MCF 10A (cell line): ENCODE measurements around the gene NAA16. TPM values are rescaled to one million over a fixed set of nuclear protein-coding genes. Genes with fewer than 3 reads are reported as not detected.

Source experiments
- BruUV-seq: library from RNA; stranded (reverse); fragments of 400-500 nt; replicated peaks from 2 replicates; lab custom pipeline; 2021; lab: Mats Ljungman, UMichigan
- CTCF ChIA-PET: fragments of 300-600 bp; sonication (Branson Sonifier 250); formaldehyde crosslinking; extraction: SDS; loops from one replicate; lab custom pipeline; 2021; ENCODE audit warnings: antibody characterized with exemption, inconsistent platforms; lab: Yijun Ruan, JAX
- POLR2A ChIA-PET: fragments of 300-600, 350-650 bp; sonication (Branson Sonifier 250); formaldehyde crosslinking; extraction: SDS; loops from one replicate; lab custom pipeline; 2020; ENCODE audit warnings: antibody characterized with exemption, inconsistent platforms; lab: Yijun Ruan, JAX
- DNase-seq: peaks from one replicate; pipeline ENCODE4 v3.0.0-alpha.2; 2018; ENCODE audit not compliant: unreplicated experiment
- H3K27ac Mint-ChIP-seq: one replicate; pipeline ENCODE4 v1.8.0; 2022; ENCODE audit warnings: mild to moderate bottlenecking, low read depth, mixed read lengths; ENCODE audit not compliant: unreplicated experiment
- H3K27me3 Mint-ChIP-seq: one replicate; pipeline ENCODE4 v1.8.0; 2022; ENCODE audit warnings: mixed read lengths; ENCODE audit not compliant: insufficient read depth, unreplicated experiment
- H3K36me3 Mint-ChIP-seq: one replicate; pipeline ENCODE4 v1.8.0; 2022; ENCODE audit warnings: mild to moderate bottlenecking, moderate library complexity, mixed read lengths; ENCODE audit not compliant: insufficient read depth, unreplicated experiment
- H3K4me1 Mint-ChIP-seq: one replicate; pipeline ENCODE4 v1.8.0; 2022; ENCODE audit warnings: mixed read lengths; ENCODE audit not compliant: insufficient read depth, unreplicated experiment
- H3K4me3 Mint-ChIP-seq: one replicate; pipeline ENCODE4 v1.8.0; 2022; ENCODE audit warnings: mild to moderate bottlenecking, moderate library complexity, mixed read lengths; ENCODE audit not compliant: unreplicated experiment
- H3K9me3 Mint-ChIP-seq: one replicate; pipeline ENCODE4 v1.8.0; 2022; ENCODE audit warnings: mixed read lengths; ENCODE audit not compliant: unreplicated experiment
- CTCF ChIP-seq: fragments of 200-600 bp; IDR thresholded peaks from one replicate; pipeline ENCODE4 v1.8.0; 2022; ENCODE audit warnings: antibody characterized with exemption, mild to moderate bottlenecking; ENCODE audit not compliant: unreplicated experiment
- intact Hi-C: fragments of 100-400 bp; cut with micrococcal nuclease; formaldehyde crosslinking; loops from 2 replicates; pipeline ENCODE4 v1.14.1; 2022
- total RNA-seq: library from RNA; stranded (reverse); gene quantifications from 2 replicates; pipeline ENCODE4 v1.2.3, GENCODE V29; 2022

The NAA16 gene
- total RNA-seq, 1 experiment from 2014 or later, result 13.8 TPM

DNA sequence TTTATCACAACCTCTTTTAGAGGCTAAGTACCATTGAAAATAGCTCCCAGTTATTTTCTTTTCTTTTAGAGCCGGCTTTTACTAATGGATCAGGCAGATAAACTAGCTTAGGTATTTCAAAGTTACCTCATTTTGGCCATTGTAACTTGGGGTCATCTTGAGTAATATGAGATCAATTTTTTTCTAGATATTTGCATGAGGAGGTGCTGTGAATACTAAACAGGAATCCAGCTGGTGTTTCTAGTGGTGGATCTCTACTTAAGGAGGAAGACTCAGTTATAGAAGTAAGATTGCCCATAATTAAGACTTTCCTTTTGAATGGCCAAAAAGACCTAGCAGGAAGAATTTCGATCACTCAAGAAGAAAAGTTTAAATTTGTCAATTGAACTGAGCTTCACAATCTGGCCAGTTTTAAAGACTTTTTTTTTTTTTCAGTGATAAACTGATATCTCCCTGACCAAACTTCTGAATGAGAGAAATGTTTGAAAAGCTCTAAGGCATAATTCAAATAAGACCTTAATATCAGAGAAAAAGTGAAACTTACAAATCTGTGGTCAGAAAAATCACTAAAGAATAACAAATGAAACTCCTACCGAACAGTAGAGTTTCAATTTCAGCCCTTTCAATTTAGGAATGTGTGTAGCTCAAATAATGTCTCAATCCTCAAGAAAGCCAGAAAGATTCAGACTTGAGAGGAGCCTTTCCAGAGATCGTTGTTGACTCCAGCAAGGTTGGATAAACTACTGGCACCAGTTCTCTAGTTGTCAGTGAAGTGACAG lies 11.6 kb upstream of the NAA16 start:
- ChIA-PET POLR2A (interaction anchor here (0.6 to 2.2 kb wide), 3 partner anchors 11 to 72 kb away, joined by 3 to 9 read pairs (median 4); no protein-coding TSS in a partner anchor), CTCF (interaction anchor here (0.6 to 0.7 kb wide), 4 partner anchors 22 to 797 kb away, joined by 3 read pairs; no protein-coding TSS in a partner anchor)
- BruUV-seq, result no TSS peak

DNA sequence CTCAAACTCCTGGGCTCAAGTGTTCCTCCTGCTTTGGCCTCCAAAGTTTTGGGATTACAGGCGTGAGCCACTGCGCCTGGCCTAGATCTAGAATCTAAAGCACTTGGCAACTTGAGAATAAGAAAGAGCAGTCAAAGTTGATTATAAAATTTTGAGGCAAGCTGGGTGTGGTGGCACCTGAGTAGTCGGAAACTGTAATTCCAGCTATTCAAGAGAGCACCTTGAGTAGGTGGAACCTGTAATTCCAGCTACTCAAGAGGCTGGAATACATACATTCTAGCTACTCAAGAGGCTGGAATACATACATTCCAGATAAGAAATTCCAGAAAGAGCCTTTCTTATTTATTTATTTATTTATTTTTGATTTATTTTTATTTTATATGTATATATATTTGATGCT lies 8.3 kb upstream of the NAA16 start:
- ChIA-PET CTCF (no interaction called here), POLR2A (interaction anchor here (1.0 kb wide), 1 partner anchor 7 kb away, joined by 3 read pairs; no protein-coding TSS in a partner anchor)
- H3K27me3 Mint-ChIP-seq, result no peaks in the 10 kb centered on the region
- TF ChIP-seq CTCF, result no peak
- no TSS peak for BruUV-seq
- no peak for DNase-seq
- H3K27ac Mint-ChIP-seq, result no peak overlapping the region
- no peak overlapping the region for H3K4me3 Mint-ChIP-seq
- no peaks in the 10 kb centered on the region for H3K36me3 Mint-ChIP-seq
- intact Hi-C loops, result no loop called here
- H3K4me1 Mint-ChIP-seq, result no peaks in the 10 kb centered on the region
- no peaks in the 10 kb centered on the region for H3K9me3 Mint-ChIP-seq

More for the DNA sequence above, 11.6 kb upstream of the NAA16 start:
- intact Hi-C loops, result no loop called here
- H3K27me3 Mint-ChIP-seq, result no peaks in the 10 kb centered on the region
- no peaks in the 10 kb centered on the region for H3K36me3 Mint-ChIP-seq
- H3K4me1 Mint-ChIP-seq, result no peaks in the 10 kb centered on the region
- no peak overlapping the region for H3K4me3 Mint-ChIP-seq
- no peaks in the 10 kb centered on the region for H3K9me3 Mint-ChIP-seq
- no peak overlapping the region for H3K27ac Mint-ChIP-seq
- no peak for TF ChIP-seq CTCF
- DNase-seq, result no peak

DNA sequence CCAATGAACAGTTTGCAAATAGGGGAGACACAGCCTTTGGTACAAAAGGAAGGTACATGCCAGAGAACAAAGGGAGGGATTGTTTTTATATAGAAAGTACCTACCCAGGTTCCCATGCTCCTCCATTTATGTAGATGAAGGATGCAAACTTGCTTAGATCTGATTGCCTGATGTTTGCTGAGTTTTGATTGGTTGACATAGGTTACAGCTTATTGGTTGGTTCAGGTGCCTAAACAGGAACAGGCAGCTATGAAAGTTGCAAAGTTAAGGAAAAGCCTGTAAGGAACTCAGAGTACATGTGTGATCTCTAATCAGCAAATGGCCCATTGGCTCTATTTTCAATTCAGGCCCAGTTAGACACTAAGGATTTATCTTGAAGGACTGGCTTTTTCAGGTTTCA lies 6.5 kb upstream of the NAA16 start:
- no peaks in the 10 kb centered on the region for H3K36me3 Mint-ChIP-seq
- H3K4me3 Mint-ChIP-seq, result no peak overlapping the region
- TF ChIP-seq CTCF, result no peak
- BruUV-seq, result no TSS peak
- intact Hi-C loops, result no loop called here
- H3K27ac Mint-ChIP-seq, result no peak overlapping the region
- no peaks in the 10 kb centered on the region for H3K27me3 Mint-ChIP-seq
- no peaks in the 10 kb centered on the region for H3K4me1 Mint-ChIP-seq
- CTCF ChIA-PET, result no interaction called here
- H3K9me3 Mint-ChIP-seq, result no peaks in the 10 kb centered on the region
- DNase-seq, result no peak
- POLR2A ChIA-PET, result interaction anchor here (1.2 kb wide), 1 partner anchor 8 kb away, joined by 4 read pairs; no protein-coding TSS in a partner anchor

DNA sequence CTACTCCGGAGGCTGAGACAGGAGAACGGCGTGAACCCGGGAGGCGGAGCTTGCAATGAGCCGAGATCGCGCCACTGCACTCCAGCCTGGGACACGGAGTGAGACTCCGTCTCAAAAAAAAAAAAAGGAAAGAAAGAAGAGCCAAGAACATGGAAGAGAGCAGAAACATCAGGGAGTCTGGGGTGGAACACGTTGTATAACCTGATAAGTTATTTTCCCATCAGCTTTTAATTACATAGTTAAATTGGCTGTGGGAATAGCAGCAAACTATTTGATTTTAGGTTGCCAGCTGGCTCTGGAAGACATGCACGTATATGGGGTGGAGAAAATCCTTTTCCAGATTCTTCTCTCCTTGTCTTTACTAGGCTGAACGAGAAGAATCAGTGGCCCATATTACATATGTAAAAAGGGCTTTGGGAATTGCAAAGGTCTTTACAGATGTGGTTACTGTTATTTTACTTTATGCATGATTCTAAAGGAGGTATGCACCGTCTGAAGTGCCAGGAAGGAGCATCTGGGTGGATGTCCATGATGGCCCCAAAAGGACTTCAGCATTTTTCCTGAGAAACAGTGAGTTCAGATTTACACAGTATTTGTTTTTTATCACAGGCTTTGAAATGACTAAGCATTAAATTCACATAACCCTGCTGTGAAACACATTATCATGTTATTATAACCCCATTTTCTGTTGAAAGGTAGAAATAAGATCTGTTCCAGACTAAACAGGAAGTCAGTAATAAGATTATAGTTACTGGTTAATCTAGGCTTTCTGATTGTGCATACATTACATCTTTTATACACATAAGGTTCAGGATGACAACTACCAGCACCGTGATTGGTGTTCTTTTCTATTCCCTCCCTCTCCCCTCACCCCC lies 4.6 kb upstream of the NAA16 start:
- Mint-ChIP-seq H3K36me3 (peaks cover 6% of the 10 kb centered on the region), H3K27me3 (no peaks in the 10 kb centered on the region), H3K4me1 (no peaks in the 10 kb centered on the region), H3K4me3 (no peak overlapping the region), H3K9me3 (no peaks in the 10 kb centered on the region), H3K27ac (no peak overlapping the region)
- ChIA-PET CTCF (no interaction called here), POLR2A (no interaction called here)
- DNase-seq, result no peak
- intact Hi-C loops, result no loop called here
- no peak for TF ChIP-seq CTCF
- BruUV-seq, result no TSS peak
